MM.1S (cell line): ENCODE results near the gene RAB3A.

ENCODE experiments used
- CTCF ChIP-seq: fragments of 300-600 bp; sonication (generic); IDR thresholded peaks from 2 replicates; pipeline ENCODE4 v1.5.1; 2016; ENCODE audit warnings: antibody characterized with exemption, low read length, mixed read lengths
- EZH2 ChIP-seq: fragments of 300-600 bp; sonication (generic); optimal IDR thresholded peaks from 2 replicates; pipeline ENCODE3; 2017; ENCODE audit warnings: low read depth, mild to moderate bottlenecking, antibody characterized with exemption, low read length, mixed read lengths

GRCh38 chr19:18183529-18183928 is 20.3 kb downstream of the RAB3A start:
- no peak for TF ChIP-seq CTCF
- TF ChIP-seq EZH2 = no peak
